ENCODE data around the gene PGAM2. TPM values are rescaled to one million over a fixed set of nuclear protein-coding genes. Genes with fewer than 3 reads are reported as not detected.
A peak's percentile ranks its signal among the peaks of the same experiment; 100 is the strongest.
"Not testable (repeated sequence)": the region's sequence is repeated elsewhere in the genome, so short reads cannot be mapped to it uniquely, and the experiment has no call there.

The PGAM2 gene
- total and polyA plus RNA-seq, 2 of the 13 experiments (the other 11 are each of a cell fraction or from before 2014, with no cell fraction given) = 0.22 TPM; not detected in 1

DNA sequence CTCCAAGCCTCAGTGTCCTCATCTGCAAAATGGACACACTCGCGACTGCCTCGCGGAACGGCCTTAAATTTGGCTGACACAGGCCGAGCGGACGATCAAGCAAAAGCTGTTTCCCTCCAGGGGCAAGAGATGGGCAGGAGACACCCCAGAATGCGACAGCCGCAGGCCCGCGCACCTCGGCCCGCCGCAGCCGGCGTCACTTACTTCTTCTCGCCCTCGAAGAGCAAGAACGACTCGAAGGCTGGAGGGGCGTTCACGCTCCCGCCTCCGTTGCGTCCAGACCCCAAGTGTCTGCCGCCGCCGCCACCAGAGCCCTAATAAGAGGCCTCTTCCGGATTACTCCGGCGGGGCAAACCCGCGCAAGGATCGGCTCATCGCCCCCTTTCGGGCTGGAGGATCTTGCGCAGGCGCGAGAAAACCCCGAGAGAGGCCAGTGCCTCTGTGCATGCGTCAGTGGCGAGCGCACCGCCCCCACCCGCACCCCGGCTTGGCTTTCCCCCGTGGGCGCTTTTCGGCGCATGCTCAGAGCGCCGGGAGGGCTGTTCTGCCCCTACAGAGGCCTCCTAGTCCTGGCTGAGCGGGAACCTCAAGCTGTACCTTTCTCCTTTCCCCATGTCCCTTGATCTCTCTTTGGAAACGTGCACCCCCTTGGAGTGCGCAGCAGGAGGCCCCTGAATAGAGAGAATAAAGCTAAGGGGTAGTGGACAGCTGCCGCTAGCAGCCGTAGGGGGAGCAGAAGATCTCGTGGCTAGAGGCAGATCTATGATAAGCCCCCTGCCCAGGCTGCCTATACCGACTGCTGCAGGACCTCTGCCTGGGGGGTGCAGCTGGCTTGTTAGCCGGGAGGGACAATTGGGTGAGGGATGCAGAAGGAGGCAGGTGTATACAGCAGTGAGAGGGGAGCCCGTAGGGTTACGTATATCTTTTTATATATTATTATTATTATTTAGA is 46.2 kb downstream of the PGAM2 start (continued):
- TF ChIP-seq, protein P1, sequence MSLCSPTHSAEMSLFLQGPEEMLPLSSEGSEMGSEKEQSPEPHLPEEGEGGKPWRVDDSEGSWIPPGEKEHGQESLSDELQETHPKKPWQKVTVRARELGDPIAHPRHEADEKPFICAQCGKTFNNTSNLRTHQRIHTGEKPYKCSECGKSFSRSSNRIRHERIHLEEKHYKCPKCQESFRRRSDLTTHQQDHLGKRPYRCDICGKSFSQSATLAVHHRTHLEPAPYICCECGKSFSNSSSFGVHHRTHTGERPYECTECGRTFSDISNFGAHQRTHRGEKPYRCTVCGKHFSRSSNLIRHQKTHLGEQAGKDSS (CRISPR knock-in tag; IDR thresholded peaks at IDR 0.05; ENCODE audit: borderline replicate concordance, low read depth) = 0 out of 2 replicates have a peak, but pooled peaks have one; percentile 42
- peak; percentile 92; the same call in 1 of the 2 replicates for TF ChIP-seq TARDBP (CRISPR knock-in tag; IDR thresholded peaks at IDR 0.05)
- not testable (repeated sequence) for TF ChIP-seq SP1 (IDR thresholded peaks at IDR 0.05)
- peak; percentile 38 for TF ChIP-seq SP1 (CRISPR knock-in tag; IDR thresholded peaks at IDR 0.05)
- peak; percentile 90 for TF ChIP-seq KMT2A (CRISPR knock-in tag; IDR thresholded peaks at IDR 0.05)
- peak; percentile 71; the same call in 1 of the 2 replicates for TF ChIP-seq MEIS2 (CRISPR knock-in tag; IDR thresholded peaks at IDR 0.05)
- TF ChIP-seq, protein P2, sequence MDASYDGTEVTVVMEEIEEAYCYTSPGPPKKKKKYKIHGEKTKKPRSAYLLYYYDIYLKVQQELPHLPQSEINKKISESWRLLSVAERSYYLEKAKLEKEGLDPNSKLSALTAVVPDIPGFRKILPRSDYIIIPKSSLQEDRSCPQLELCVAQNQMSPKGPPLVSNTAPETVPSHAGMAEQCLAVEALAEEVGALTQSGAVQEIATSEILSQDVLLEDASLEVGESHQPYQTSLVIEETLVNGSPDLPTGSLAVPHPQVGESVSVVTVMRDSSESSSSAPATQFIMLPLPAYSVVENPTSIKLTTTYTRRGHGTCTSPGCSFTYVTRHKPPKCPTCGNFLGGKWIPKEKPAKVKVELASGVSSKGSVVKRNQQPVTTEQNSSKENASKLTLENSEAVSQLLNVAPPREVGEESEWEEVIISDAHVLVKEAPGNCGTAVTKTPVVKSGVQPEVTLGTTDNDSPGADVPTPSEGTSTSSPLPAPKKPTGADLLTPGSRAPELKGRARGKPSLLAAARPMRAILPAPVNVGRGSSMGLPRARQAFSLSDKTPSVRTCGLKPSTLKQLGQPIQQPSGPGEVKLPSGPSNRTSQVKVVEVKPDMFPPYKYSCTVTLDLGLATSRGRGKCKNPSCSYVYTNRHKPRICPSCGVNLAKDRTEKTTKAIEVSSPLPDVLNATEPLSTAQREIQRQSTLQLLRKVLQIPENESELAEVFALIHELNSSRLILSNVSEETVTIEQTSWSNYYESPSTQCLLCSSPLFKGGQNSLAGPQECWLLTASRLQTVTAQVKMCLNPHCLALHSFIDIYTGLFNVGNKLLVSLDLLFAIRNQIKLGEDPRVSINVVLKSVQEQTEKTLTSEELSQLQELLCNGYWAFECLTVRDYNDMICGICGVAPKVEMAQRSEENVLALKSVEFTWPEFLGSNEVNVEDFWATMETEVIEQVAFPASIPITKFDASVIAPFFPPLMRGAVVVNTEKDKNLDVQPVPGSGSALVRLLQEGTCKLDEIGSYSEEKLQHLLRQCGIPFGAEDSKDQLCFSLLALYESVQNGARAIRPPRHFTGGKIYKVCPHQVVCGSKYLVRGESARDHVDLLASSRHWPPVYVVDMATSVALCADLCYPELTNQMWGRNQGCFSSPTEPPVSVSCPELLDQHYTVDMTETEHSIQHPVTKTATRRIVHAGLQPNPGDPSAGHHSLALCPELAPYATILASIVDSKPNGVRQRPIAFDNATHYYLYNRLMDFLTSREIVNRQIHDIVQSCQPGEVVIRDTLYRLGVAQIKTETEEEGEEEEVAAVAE (CRISPR knock-in tag; IDR thresholded peaks at IDR 0.05; ENCODE audit: borderline replicate concordance) = peak; percentile 87
- TF ChIP-seq, protein P3, sequence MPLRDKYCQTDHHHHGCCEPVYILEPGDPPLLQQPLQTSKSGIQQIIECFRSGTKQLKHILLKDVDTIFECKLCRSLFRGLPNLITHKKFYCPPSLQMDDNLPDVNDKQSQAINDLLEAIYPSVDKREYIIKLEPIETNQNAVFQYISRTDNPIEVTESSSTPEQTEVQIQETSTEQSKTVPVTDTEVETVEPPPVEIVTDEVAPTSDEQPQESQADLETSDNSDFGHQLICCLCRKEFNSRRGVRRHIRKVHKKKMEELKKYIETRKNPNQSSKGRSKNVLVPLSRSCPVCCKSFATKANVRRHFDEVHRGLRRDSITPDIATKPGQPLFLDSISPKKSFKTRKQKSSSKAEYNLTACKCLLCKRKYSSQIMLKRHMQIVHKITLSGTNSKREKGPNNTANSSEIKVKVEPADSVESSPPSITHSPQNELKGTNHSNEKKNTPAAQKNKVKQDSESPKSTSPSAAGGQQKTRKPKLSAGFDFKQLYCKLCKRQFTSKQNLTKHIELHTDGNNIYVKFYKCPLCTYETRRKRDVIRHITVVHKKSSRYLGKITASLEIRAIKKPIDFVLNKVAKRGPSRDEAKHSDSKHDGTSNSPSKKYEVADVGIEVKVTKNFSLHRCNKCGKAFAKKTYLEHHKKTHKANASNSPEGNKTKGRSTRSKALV (CRISPR knock-in tag; IDR thresholded peaks at IDR 0.05) = 0 out of 2 replicates have a peak, but pooled peaks have one; percentile 52
- TF ChIP-seq, protein P4, sequence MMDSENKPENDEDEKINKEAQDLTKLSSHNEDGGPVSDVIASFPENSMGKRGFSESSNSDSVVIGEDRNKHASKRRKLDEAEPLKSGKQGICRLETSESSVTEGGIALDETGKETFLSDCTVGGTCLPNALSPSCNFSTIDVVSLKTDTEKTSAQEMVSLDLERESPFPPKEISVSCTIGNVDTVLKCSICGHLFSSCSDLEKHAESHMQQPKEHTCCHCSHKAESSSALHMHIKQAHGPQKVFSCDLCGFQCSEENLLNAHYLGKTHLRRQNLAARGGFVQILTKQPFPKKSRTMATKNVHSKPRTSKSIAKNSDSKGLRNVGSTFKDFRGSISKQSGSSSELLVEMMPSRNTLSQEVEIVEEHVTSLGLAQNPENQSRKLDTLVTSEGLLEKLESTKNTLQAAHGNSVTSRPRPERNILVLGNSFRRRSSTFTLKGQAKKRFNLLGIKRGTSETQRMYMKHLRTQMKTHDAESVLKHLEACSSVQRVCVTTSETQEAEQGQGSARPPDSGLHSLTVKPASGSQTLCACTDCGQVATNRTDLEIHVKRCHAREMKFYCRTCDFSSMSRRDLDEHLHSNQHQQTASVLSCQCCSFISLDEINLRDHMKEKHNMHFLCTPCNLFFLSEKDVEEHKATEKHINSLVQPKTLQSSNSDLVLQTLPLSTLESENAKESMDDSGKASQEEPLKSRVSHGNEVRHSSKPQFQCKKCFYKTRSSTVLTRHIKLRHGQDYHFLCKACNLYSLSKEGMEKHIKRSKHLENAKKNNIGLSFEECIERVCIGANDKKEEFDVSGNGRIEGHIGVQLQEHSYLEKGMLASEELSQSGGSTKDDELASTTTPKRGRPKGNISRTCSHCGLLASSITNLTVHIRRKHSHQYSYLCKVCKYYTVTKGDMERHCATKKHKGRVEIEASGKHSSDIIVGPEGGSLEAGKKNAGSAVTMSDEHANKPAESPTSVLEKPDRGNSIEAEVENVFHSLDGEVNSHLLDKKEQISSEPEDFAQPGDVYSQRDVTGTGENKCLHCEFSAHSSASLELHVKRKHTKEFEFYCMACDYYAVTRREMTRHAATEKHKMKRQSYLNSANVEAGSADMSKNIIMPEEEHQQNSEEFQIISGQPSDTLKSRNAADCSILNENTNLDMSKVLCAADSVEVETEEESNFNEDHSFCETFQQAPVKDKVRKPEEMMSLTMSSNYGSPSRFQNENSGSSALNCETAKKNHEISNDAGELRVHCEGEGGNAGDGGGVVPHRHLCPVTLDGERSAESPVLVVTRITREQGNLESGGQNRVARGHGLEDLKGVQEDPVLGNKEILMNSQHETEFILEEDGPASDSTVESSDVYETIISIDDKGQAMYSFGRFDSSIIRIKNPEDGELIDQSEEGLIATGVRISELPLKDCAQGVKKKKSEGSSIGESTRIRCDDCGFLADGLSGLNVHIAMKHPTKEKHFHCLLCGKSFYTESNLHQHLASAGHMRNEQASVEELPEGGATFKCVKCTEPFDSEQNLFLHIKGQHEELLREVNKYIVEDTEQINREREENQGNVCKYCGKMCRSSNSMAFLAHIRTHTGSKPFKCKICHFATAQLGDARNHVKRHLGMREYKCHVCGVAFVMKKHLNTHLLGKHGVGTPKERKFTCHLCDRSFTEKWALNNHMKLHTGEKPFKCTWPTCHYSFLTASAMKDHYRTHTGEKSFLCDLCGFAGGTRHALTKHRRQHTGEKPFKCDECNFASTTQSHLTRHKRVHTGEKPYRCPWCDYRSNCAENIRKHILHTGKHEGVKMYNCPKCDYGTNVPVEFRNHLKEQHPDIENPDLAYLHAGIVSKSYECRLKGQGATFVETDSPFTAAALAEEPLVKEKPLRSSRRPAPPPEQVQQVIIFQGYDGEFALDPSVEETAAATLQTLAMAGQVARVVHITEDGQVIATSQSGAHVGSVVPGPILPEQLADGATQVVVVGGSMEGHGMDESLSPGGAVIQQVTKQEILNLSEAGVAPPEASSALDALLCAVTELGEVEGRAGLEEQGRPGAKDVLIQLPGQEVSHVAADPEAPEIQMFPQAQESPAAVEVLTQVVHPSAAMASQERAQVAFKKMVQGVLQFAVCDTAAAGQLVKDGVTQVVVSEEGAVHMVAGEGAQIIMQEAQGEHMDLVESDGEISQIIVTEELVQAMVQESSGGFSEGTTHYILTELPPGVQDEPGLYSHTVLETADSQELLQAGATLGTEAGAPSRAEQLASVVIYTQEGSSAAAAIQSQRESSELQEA (CRISPR knock-in tag; IDR thresholded peaks at IDR 0.05; ENCODE audit: not compliant biosample characterization) = peak; percentile 72

Data from HepG2 (cell line).